ENCODE data around the gene MRPL22. TPM values are rescaled to one million over a fixed set of nuclear protein-coding genes. Genes with fewer than 3 reads are reported as not detected.

The MRPL22 gene
- total RNA-seq (2022; extraction: Qiagen RNA extraction): 41.3 to 58.6 TPM (median 57.3 TPM) in 5 replicates

GRCh38 chr5:154940772-154941620 is at the start of gene MRPL22:
Gene MRPL22, plus strand, starts transcription at chr5:154941073. Its CDS starts 38 bp downstream, at chr5:154941111.

GRCh38 chr5:154937718-154938466 is 3.0 kb upstream of the MRPL22 start, which contains the start of gene GEMIN5:
Gene GEMIN5, minus strand, starts transcription at chr5:154938211. Its CDS starts 78 bp downstream, at chr5:154938133.

GRCh38 chr5:155013526-155013925 is 72.7 kb downstream of the MRPL22 start, which contains the start of gene KIF4B:
Gene KIF4B, plus strand, starts transcription at chr5:155013755. Its CDS starts 105 bp downstream, at chr5:155013860.

Other genes starting within 250 kb of the MRPL22 start
- 115 to 143 TPM (median 131 TPM) in 5 replicates for gene LARP1, start 185.7 kb upstream of the MRPL22 start, total RNA-seq (2022; extraction: Qiagen RNA extraction)
- gene FAXDC2, start 90.5 kb upstream of the MRPL22 start, total RNA-seq (2022; extraction: Qiagen RNA extraction): 0.29 to 0.37 TPM (median 0.35 TPM) in 5 replicates
- 29.6 to 38.6 TPM (median 34.4 TPM) in 5 replicates for gene CNOT8, start 82.4 kb upstream of the MRPL22 start, total RNA-seq (2022; extraction: Qiagen RNA extraction)
- gene GEMIN5, start 2.9 kb upstream of the MRPL22 start, total RNA-seq (2022; extraction: Qiagen RNA extraction): 19.0 to 24.9 TPM (median 20.2 TPM) in 5 replicates
- 0.01 to 0.06 TPM (median 0.03 TPM) in 4 of 5 replicates, not detected in the other for gene KIF4B, start 72.7 kb downstream of the MRPL22 start, total RNA-seq (2022; extraction: Qiagen RNA extraction)